Placental epithelial cell (primary cell): ENCODE results near the gene ZNF23. TPM values are rescaled to one million over a fixed set of nuclear protein-coding genes. Genes with fewer than 3 reads are reported as not detected.

ENCODE experiments used
- total RNA-seq: library from RNA; depleted of rRNA; stranded (reverse); fragments of >200 nt; gene quantifications from 2 replicates; pipeline ENCODE4 v1.2.3, GENCODE V29; 2012

ZNF23 gene
- 5.0 and 5.1 TPM in 2 replicates for total RNA-seq

DNA sequence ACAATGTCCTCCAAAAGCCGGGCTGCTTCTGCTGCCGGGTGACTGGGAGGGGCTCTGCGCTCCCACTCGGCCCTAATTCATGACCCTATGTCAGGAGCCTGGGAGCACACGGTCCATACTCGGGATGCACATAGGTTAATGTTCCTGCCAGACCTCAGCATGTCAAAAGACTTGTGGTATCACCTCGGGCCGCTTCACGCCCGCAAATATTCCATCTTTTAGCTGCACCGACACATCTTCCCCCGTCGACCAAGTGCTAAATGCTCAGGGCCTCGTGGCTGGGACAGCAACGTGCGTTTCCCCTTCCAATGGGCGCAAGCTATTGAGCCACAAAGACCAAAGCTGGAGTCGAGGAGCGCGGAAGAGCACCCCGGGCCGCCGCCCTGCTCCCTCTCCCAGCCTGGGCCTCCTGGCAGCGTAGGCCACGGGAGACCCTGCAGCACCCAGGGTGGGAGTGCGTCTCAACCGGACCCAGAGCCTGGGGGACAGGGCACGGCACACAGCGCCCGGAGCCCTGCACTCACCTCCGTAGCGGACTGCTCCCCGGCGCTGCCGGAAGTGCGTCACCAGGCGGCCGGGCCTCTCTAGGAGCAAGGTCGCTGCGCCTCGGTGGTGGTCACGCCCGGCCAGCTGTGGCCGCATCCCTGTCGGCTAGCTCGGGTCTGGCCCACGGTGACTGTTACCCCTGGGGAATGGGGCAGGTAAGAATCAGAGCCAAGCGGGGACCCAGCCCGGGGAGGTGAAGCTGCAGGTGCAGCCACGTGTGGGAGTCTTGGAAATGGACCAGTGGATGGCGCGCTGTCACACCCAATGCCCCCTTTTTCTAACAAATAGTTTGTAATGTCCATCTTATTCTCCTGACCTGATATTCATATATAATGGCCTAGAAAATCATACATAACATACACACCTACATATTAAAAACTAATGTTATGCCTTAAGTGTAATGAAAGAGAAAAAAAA, at the start of gene ZNF23:
TSS of gene ZNF23 (minus strand) at position 562 of the 963 bp plus-strand sequence. CDS start 5,451 bp downstream, outside the sequence.

DNA sequence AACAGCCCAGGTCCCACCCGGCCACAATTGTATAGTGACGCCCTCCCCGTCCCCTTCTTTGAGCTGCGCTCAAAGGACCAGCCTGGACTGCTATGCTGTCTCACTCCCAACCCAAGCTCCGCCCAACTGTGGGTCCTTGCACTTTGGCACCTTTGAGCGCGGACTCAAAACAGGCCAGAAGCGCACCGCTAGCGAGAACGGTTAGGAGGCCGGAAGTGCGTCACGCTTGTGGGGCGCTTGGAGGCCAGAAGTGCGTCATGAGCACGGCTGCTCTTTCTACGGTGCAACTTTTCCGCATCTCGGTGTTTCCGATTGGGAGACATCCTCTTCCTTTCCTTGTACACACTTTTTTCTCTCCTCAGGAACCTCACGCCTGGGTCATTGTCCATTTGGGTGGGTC, 27.1 kb upstream of the ZNF23 start, which contains the start of gene ZNF19:
TSS of gene ZNF19 (minus strand) at position 203 of the 400 bp plus-strand sequence. CDS start 7,210 bp downstream, outside the sequence.

DNA sequence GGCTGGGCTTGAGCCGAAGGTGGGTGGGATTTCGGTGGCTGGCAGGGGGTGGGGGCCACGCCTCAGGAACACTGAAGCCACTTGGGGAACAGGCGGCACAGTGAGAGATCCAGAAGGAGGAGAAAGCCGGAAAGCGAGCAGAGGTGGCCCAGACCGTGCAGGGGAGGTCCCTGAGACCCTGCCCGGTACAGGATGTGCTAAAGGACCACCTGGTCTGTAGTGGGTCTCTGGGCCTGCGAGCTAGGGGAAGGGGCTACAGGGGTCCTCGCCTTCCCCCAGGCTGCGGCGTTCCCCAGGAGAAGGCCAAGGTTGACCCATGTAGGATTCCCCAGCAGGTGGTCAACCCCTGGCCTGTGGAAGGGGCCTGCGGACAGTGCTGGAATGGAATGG, 20.0 kb downstream of the ZNF23 start, which contains the start of gene TLE7:
TSS of gene TLE7 (minus strand) at position 4 of the 390 bp plus-strand sequence. CDS start 8,730 bp downstream, outside the sequence.

Other genes starting within 250 kb of the ZNF23 start
- 0.11 and 2.0 TPM in 2 replicates for gene HYDIN, start 231.5 kb downstream of the ZNF23 start, total RNA-seq
- 33.8 and 40.2 TPM in 2 replicates for gene CMTR2, start 172.8 kb downstream of the ZNF23 start, total RNA-seq
- gene CALB2, start 103.5 kb downstream of the ZNF23 start, total RNA-seq = not detected in 2 replicates
- gene TLE7, start 20.2 kb downstream of the ZNF23 start, total RNA-seq = not detected in 2 replicates
- gene ZNF19, start 27.1 kb upstream of the ZNF23 start, total RNA-seq = 2.8 and 4.7 TPM in 2 replicates
- gene CHST4, start 64.2 kb upstream of the ZNF23 start, total RNA-seq = not detected in 2 replicates
- not detected in 2 replicates for gene TAT, start 114.8 kb upstream of the ZNF23 start, total RNA-seq
- 6.6 and 9.4 TPM in 2 replicates for gene MARVELD3, start 163.9 kb upstream of the ZNF23 start, total RNA-seq